Panc1 (cell line): ENCODE data around the gene CCL13. TPM values are rescaled to one million over a fixed set of nuclear protein-coding genes. Genes with fewer than 3 reads are reported as not detected.

Experiments
- ATAC-seq: fragments of 200-7000 bp; cut with Tn5 transposase; 2 replicates; pipeline ENCODE4 v1.9.1; 2020; ENCODE audit warnings: mild to moderate bottlenecking, moderate library complexity
- BruUV-seq: library from RNA; stranded (reverse); fragments of 400-500 nt; replicated peaks from 2 replicates; lab custom pipeline; 2021; lab: Mats Ljungman, UMichigan
- CTCF ChIA-PET: fragments of 300-600 bp; sonication (Branson Sonifier 250); formaldehyde crosslinking; loops from one replicate; lab custom pipeline; 2022; ENCODE audit warnings: antibody characterized with exemption; lab: Charles Lee
- POLR2A ChIA-PET: fragments of 300-600 bp; sonication (Branson Sonifier 250); formaldehyde crosslinking; loops from one replicate; lab custom pipeline; 2022; ENCODE audit warnings: antibody characterized with exemption; lab: Charles Lee
- DNase-seq: peaks from one replicate; pipeline ENCODE4 v3.0.0-alpha.2; 2010; ENCODE audit warnings: low read depth, low spot score
- H3K27ac ChIP-seq: 2 replicates; pipeline ENCODE4 v1.5.1; 2011; ENCODE audit warnings: mild to moderate bottlenecking, low read length, inconsistent platforms
- H3K27me3 ChIP-seq: fragments of 200-500 bp; sonication (Bioruptor generic); 2 replicates; pipeline ENCODE4 v1.6.0; 2014; ENCODE audit warnings: low read length, inconsistent platforms; ENCODE audit not compliant: control insufficient read depth, insufficient read depth
- H3K36me3 ChIP-seq: fragments of 200-500 bp; sonication (Bioruptor generic); 2 replicates; pipeline ENCODE4 v1.5.1; 2014; ENCODE audit warnings: inconsistent platforms, mild to moderate bottlenecking, low read length, moderate library complexity; ENCODE audit not compliant: control insufficient read depth, insufficient read depth
- H3K4me1 ChIP-seq: 2 replicates; pipeline ENCODE4 v1.5.1; 2011; ENCODE audit warnings: inconsistent platforms, mild to moderate bottlenecking, low read length, moderate library complexity; ENCODE audit not compliant: control insufficient read depth, insufficient read depth
- H3K4me3 ChIP-seq, 2 experiments: 2 replicates each; pipeline ENCODE4 v1.5.1; 2011 to 2012; ENCODE audit warnings: low read depth in 2 of 2, low read length in 2 of 2, mild to moderate bottlenecking in 2 of 2, inconsistent platforms in 1 of 2, moderate library complexity in 1 of 2
- H3K9me3 ChIP-seq: fragments of 200-500 bp; sonication (Bioruptor generic); 2 replicates; pipeline ENCODE4 v1.5.1; 2014; ENCODE audit warnings: low read depth, mild to moderate bottlenecking, inconsistent platforms, low read length, moderate library complexity; ENCODE audit not compliant: control insufficient read depth, insufficient read depth
- POLR2AphosphoS5 ChIP-seq: IDR thresholded peaks from 2 replicates; pipeline ENCODE4 v1.6.1; 2012; ENCODE audit warnings: mild to moderate bottlenecking, low read depth, low read length, moderate library complexity
- SIN3A ChIP-seq: IDR thresholded peaks from 2 replicates; pipeline ENCODE4 v1.6.1; 2012; ENCODE audit warnings: low read depth, mild to moderate bottlenecking, low read length, moderate library complexity, borderline replicate concordance; ENCODE audit not compliant: insufficient read depth
- TCF7L2 ChIP-seq: IDR thresholded peaks from 2 replicates; pipeline ENCODE4 v1.6.1; 2011; ENCODE audit warnings: mild to moderate bottlenecking, low read depth, low read length, inconsistent platforms
- in situ Hi-C: cut with HindIII; loops from 2 replicates; pipeline ENCODE4 v1.10.0; 2016; ENCODE audit warnings: low sequenced_read_pairs, low pct_unique_long_range_greater_than_20kb
- intact Hi-C: fragments of 100-400 bp; cut with micrococcal nuclease; formaldehyde crosslinking; loops from one replicate; pipeline ENCODE4 v1.10.0; 2022; ENCODE audit not compliant: unreplicated experiment
- total RNA-seq: library from RNA; stranded (reverse); gene quantifications from one replicate; pipeline ENCODE4 v1.2.1, GENCODE V29; 2021; ENCODE audit not compliant: unreplicated experiment
- TF ChIP-seq, protein P1 (sequence below), 2 experiments: IDR thresholded peaks; 2 replicates each; pipeline ENCODE4 v1.6.1; 2011 to 2012; ENCODE audit warnings: low read depth in 2 of 2, control low read depth in 1 of 2, low read length in 1 of 2, mild to moderate bottlenecking in 1 of 2, moderate library complexity in 1 of 2; ENCODE audit not compliant: insufficient read depth in 1 of 2
- TF ChIP-seq, protein P2 (sequence below): fragments of 450-650 bp; IDR thresholded peaks from 2 replicates; pipeline ENCODE4 v1.5.1; 2017; ENCODE audit warnings: mild to moderate bottlenecking

Gene CCL13
- total RNA-seq, 1 experiment from 2014 or later = not detected

DNA sequence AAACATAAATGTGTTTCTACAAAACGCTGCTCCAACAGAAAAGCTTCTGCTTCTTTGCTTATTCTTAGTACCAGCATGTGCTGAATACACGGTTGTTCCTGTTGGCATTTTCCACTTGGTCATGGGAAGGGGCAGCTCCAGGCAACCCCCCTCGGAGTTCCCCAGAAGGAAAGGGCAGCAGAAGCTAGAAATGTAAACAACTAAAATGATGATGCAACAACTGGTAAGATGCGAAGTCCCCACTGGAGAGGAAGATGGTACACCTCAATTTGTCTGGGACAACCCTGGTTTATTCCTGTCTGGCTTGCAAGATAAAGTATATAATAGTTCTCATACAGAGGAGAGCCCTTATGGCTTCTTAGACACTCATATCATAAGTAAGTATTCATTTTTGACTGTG is 9.2 kb upstream of the CCL13 start:
- intact Hi-C loops (no loop called here), in situ Hi-C loops (no loop called here)
- DNase-seq (no peak), ATAC-seq (no peak)
- Histone ChIP-seq H3K27me3 (no peaks in the 10 kb centered on the region), H3K9me3 (no peaks in the 10 kb centered on the region), H3K36me3 (no peaks in the 10 kb centered on the region), H3K4me3 (no peak overlapping the region), H3K4me1 (no peaks in the 10 kb centered on the region), H3K27ac (peak overlapping the region; percentile 23; the same call in 1 of the 2 replicates)
- no peak for TF ChIP-seq POLR2AphosphoS5
- TF ChIP-seq, protein P1, sequence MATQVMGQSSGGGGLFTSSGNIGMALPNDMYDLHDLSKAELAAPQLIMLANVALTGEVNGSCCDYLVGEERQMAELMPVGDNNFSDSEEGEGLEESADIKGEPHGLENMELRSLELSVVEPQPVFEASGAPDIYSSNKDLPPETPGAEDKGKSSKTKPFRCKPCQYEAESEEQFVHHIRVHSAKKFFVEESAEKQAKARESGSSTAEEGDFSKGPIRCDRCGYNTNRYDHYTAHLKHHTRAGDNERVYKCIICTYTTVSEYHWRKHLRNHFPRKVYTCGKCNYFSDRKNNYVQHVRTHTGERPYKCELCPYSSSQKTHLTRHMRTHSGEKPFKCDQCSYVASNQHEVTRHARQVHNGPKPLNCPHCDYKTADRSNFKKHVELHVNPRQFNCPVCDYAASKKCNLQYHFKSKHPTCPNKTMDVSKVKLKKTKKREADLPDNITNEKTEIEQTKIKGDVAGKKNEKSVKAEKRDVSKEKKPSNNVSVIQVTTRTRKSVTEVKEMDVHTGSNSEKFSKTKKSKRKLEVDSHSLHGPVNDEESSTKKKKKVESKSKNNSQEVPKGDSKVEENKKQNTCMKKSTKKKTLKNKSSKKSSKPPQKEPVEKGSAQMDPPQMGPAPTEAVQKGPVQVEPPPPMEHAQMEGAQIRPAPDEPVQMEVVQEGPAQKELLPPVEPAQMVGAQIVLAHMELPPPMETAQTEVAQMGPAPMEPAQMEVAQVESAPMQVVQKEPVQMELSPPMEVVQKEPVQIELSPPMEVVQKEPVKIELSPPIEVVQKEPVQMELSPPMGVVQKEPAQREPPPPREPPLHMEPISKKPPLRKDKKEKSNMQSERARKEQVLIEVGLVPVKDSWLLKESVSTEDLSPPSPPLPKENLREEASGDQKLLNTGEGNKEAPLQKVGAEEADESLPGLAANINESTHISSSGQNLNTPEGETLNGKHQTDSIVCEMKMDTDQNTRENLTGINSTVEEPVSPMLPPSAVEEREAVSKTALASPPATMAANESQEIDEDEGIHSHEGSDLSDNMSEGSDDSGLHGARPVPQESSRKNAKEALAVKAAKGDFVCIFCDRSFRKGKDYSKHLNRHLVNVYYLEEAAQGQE (IDR thresholded peaks at IDR 0.05; ENCODE audit: insufficient read depth in 1 of 2, low read depth in 2 of 2, low read length in 1 of 2) = no peak
- TF ChIP-seq, protein P2, sequence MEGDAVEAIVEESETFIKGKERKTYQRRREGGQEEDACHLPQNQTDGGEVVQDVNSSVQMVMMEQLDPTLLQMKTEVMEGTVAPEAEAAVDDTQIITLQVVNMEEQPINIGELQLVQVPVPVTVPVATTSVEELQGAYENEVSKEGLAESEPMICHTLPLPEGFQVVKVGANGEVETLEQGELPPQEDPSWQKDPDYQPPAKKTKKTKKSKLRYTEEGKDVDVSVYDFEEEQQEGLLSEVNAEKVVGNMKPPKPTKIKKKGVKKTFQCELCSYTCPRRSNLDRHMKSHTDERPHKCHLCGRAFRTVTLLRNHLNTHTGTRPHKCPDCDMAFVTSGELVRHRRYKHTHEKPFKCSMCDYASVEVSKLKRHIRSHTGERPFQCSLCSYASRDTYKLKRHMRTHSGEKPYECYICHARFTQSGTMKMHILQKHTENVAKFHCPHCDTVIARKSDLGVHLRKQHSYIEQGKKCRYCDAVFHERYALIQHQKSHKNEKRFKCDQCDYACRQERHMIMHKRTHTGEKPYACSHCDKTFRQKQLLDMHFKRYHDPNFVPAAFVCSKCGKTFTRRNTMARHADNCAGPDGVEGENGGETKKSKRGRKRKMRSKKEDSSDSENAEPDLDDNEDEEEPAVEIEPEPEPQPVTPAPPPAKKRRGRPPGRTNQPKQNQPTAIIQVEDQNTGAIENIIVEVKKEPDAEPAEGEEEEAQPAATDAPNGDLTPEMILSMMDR = no peak
- no peak for TF ChIP-seq SIN3A
- TF ChIP-seq TCF7L2 = no peak
- no TSS peak for BruUV-seq
- ChIA-PET CTCF (no interaction called here), POLR2A (interaction anchor here (0.5 kb wide), 1 partner anchor 325 kb away, joined by 3 read pairs; no protein-coding TSS in a partner anchor)

DNA sequence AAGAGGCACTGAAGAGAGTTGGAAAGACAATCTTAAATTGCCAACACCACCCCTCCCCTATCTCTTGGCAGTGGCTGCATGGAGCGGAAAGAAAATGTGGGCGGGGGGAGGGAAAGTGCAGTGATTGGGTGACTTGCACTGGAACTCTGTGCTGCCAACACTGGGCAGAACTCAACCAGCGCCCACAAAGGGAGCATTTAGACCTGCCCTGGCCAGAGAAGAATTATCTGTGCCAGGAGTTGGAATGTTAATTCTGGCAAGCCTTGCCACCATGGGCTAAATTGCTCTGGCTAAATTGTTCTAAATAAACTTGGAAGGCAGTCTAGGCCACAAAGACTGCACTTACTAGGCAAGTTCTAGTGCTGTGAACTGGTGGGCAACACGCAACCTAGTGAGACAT is 6.5 kb upstream of the CCL13 start:
- BruUV-seq = no TSS peak
- ATAC-seq (no peak), DNase-seq (no peak)
- no peaks in the 10 kb centered on the region for H3K27me3 ChIP-seq
- POLR2A ChIA-PET = interaction anchor here (0.6 kb wide), 1 partner anchor 24 kb away, joined by 3 read pairs; no protein-coding TSS in a partner anchor
- H3K4me1 ChIP-seq = no peaks in the 10 kb centered on the region
- TF ChIP-seq, protein P1 (IDR thresholded peaks at IDR 0.05; ENCODE audit: insufficient read depth in 1 of 2, low read depth in 2 of 2, low read length in 1 of 2) = no peak
- TF ChIP-seq, protein P2 = no peak
- no peak for TF ChIP-seq SIN3A
- no peak for TF ChIP-seq POLR2AphosphoS5
- no peak for TF ChIP-seq TCF7L2
- H3K27ac ChIP-seq = no peak overlapping the region
- H3K9me3 ChIP-seq = no peaks in the 10 kb centered on the region
- CTCF ChIA-PET = interaction anchor here (0.8 to 1.0 kb wide), 2 partner anchors 12 to 149 kb away, joined by 3 to 4 read pairs; no protein-coding TSS in a partner anchor
- H3K4me3 ChIP-seq = no peak overlapping the region
- intact Hi-C loops = no loop called here
- in situ Hi-C loops = no loop called here
- H3K36me3 ChIP-seq = no peaks in the 10 kb centered on the region
